ENCODE data around the gene PIGR. TPM values are rescaled to one million over a fixed set of nuclear protein-coding genes. Genes with fewer than 3 reads are reported as not detected.
A peak's percentile ranks its signal among the peaks of the same experiment; 100 is the strongest.

Gene PIGR
- total and polyA plus RNA-seq, 2 donors from 2014 or later: 187 to 841 TPM

DNA sequence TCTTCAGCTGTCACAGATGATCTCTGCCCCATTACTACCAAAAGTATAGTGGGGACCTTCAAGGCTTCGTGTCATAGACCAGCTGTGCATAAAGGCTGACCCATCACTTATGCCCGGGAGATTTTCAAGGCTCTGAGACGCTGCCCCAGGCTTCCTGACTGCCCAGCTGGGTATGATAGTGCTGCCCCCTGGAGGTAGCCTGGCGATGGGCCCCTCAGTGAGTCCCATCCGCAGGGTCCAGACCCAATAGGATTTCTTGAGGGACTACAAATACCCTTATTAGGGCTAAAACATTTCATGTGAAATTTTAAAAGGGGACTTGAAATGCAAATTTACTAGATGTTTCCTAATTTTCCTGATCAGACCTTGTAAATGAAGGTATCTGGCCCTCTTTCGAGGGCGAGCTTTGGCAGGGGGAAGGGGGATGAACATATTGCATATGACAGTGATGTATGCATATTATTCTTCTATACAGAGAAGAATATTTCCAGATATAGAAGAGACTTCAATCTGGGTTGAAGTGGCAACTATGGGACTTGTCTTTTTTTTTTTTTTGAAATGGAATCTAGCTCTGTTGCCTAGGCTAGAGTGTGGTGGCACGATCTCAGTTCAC, 12.8 kb downstream of the PIGR start:
- no peaks in the 10 kb centered on the region for H3K27me3 ChIP-seq (ENCODE audit: control insufficient read depth, insufficient read depth, low read length)
- H3K27ac ChIP-seq (ENCODE audit: low read depth in 2 of 2, low read length in 2 of 2): no peak overlapping the region
- no peaks in the 10 kb centered on the region for H3K4me1 ChIP-seq (ENCODE audit: control insufficient read depth in 2 of 3, insufficient read depth in 2 of 3, low read depth in 1 of 3, low read length in 3 of 3)
- DNase-seq (no peak), FAIRE-seq (no peak)
- no peak overlapping the region for H3K4me3 ChIP-seq (ENCODE audit: low read length in 3 of 3)
- no peaks in the 10 kb centered on the region for H3K9me3 ChIP-seq (ENCODE audit: control insufficient read depth in 2 of 3, insufficient read depth in 1 of 3, low read length in 3 of 3)
- H3K9ac ChIP-seq (ENCODE audit: low read length in 3 of 3): no peak overlapping the region
- H3K36me3 ChIP-seq (ENCODE audit: control insufficient read depth in 2 of 3, insufficient read depth in 3 of 3, low read length in 3 of 3): peaks cover 0 to 22% (median 5%) of the 10 kb centered on the region in 3 donors
- TF ChIP-seq CTCF (IDR thresholded peaks at IDR 0.05; ENCODE audit: borderline replicate concordance, extremely low read depth, insufficient read depth): peak; percentile 38
- intact Hi-C loops (cut with DNase I): no loop called here

GRCh38 chr1:206932177-206932576, 14.1 kb downstream of the PIGR start:
- H3K4me3 ChIP-seq (ENCODE audit: low read length in 3 of 3): no peak overlapping the region
- FAIRE-seq: no peak

DNA sequence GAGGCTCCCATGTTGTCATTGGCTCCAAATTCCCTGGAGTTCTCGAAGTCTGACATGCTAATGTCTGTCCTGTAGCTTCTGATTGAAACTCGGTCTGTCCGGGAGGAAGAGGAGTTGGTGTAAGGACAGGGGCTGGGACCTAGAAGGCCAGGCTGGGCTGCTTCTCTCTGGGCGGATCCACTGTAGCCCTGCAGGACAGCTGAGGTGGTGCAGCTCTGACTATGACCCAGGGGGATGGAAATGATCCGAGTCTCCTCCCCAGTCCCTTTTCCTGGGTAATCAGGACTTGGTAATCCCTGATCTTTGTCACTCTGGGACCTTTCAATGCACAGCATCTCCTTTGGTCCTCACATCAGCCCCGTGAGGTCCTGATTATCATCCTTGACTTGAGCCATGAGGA, 14.6 kb downstream of the PIGR start:
- H3K9ac ChIP-seq (ENCODE audit: low read length in 3 of 3): no peak overlapping the region
- intact Hi-C loops (cut with DNase I): no loop called here
- H3K9me3 ChIP-seq (ENCODE audit: control insufficient read depth in 2 of 3, insufficient read depth in 1 of 3, low read length in 3 of 3): no peaks in the 10 kb centered on the region
- H3K4me3 ChIP-seq (ENCODE audit: low read length in 3 of 3): no peak overlapping the region
- no peaks in the 10 kb centered on the region for H3K27me3 ChIP-seq (ENCODE audit: control insufficient read depth, insufficient read depth, low read length)
- H3K4me1 ChIP-seq (ENCODE audit: control insufficient read depth in 2 of 3, insufficient read depth in 2 of 3, low read depth in 1 of 3, low read length in 3 of 3): no peaks in the 10 kb centered on the region
- TF ChIP-seq CTCF (IDR thresholded peaks at IDR 0.05; ENCODE audit: borderline replicate concordance, extremely low read depth, insufficient read depth): no peak
- DNase-seq: no peak
- H3K27ac ChIP-seq (ENCODE audit: low read depth in 2 of 2, low read length in 2 of 2): no peak overlapping the region
- peaks cover 0 to 22% (median 5%) of the 10 kb centered on the region in 3 donors for H3K36me3 ChIP-seq (ENCODE audit: control insufficient read depth in 2 of 3, insufficient read depth in 3 of 3, low read length in 3 of 3)
- no peak for FAIRE-seq

More at GRCh38 chr1:206932177-206932576, 14.1 kb downstream of the PIGR start:
- Histone ChIP-seq H3K9ac (ENCODE audit: low read length in 3 of 3) (no peak overlapping the region), H3K36me3 (ENCODE audit: control insufficient read depth in 2 of 3, insufficient read depth in 3 of 3, low read length in 3 of 3) (peaks cover 0 to 22% (median 5%) of the 10 kb centered on the region in 3 donors), H3K4me1 (ENCODE audit: control insufficient read depth in 2 of 3, insufficient read depth in 2 of 3, low read depth in 1 of 3, low read length in 3 of 3) (no peaks in the 10 kb centered on the region), H3K9me3 (ENCODE audit: control insufficient read depth in 2 of 3, insufficient read depth in 1 of 3, low read length in 3 of 3) (no peaks in the 10 kb centered on the region), H3K27ac (ENCODE audit: low read depth in 2 of 2, low read length in 2 of 2) (no peak overlapping the region), H3K27me3 (ENCODE audit: control insufficient read depth, insufficient read depth, low read length) (no peaks in the 10 kb centered on the region)
- peak in 4 of 5 donors; percentile 45 to 68 (median 52) for DNase-seq
- TF ChIP-seq CTCF (IDR thresholded peaks at IDR 0.05; ENCODE audit: borderline replicate concordance, extremely low read depth, insufficient read depth): no peak
- intact Hi-C loops (cut with DNase I): no loop called here
